AG04450 (cell line): ENCODE results near the gene FGD5. TPM values are rescaled to one million over a fixed set of nuclear protein-coding genes. Genes with fewer than 3 reads are reported as not detected.

Source experiments
- CTCF ChIA-PET: fragments of 300-600, 350-600 bp; formaldehyde crosslinking; extraction: SDS; loops from one replicate; lab custom pipeline; 2022; ENCODE audit warnings: antibody characterized with exemption, inconsistent platforms; lab: Charles Lee
- POLR2A ChIA-PET: fragments of 350-600 bp; formaldehyde crosslinking; extraction: SDS; loops from one replicate; lab custom pipeline; 2021; ENCODE audit warnings: antibody characterized with exemption, inconsistent platforms; lab: Yijun Ruan, JAX
- DNase-seq: peaks from one replicate; pipeline ENCODE4 v3.0.0-alpha.2; 2011; ENCODE audit warnings: low read depth, low spot score
- H3K27ac ChIP-seq: one replicate; pipeline ENCODE4 v1.5.1; 2012; ENCODE audit warnings: low read depth, low read length, control low read depth
- H3K27me3 ChIP-seq: one replicate; pipeline ENCODE4 v1.6.0; 2012; ENCODE audit warnings: low read length; ENCODE audit not compliant: control insufficient read depth, insufficient read depth
- H3K4me3 ChIP-seq: 2 replicates; pipeline ENCODE4 v1.5.1; 2011; ENCODE audit warnings: mild to moderate bottlenecking, low read depth, low read length, control low read depth
- H3K9me3 ChIP-seq: 2 replicates; pipeline ENCODE4 v1.5.1; 2012; ENCODE audit warnings: low read length; ENCODE audit not compliant: control insufficient read depth, insufficient read depth
- polyA plus RNA-seq: library from polyadenylated mRNA; depleted of rRNA; stranded (reverse); fragments of >200 nt; gene quantifications from 2 replicates; pipeline ENCODE4 v1.2.3, GENCODE V29; 2011
- TF ChIP-seq, protein P1 (sequence below): IDR thresholded peaks from 2 replicates; pipeline ENCODE4 v1.5.1; 2011; ENCODE audit warnings: low read depth, low read length, control low read depth, inconsistent platforms

Gene FGD5
- polyA plus RNA-seq, 1 experiment: not detected

DNA sequence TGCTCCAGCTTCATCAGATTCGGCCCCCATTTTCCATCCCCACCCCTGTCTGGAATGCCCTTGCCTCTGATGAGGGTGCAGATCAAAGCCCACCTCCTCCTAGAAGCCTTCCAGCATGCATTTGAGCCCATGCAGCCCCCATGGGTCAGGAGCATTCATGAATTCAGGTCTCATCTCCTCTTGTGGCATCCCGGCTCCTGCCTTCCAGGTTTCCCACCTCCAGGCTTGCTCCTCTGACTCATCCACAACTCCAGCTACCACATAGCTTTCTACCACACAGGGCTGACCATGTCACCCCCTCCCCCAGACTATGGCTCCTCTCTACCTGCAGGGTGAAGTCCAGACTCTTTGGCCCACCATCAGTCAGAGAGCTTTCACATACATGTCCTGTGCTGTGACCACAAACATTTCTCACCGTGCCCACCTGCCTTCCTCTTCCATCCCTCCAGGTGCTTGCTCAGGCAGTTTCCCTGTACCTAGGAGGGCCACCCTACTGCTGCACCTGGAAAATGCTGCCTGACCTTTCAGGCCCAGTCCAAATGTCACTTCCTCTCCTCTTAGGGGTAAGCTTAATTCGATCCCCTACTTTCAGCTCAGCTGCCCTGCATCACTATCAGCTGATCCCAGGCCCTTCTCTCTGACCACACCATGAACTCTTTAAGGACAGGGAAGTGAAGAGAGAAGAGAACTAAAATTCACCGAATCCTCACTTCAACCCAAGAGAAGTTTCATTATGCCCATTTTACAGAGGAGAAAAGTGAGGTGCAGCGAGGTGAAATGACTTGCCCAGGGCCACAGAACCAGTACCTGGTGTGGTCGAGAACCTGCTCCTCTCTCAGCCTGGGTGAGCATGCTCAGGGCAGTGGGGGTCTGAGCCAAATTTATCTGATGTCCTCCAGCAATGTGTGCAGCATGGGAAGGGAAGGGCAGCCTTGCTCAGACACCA is 13.7 kb upstream of the FGD5 start:
- Histone ChIP-seq H3K9me3 (no peaks in the 10 kb centered on the region), H3K27ac (no peak overlapping the region), H3K27me3 (peaks cover 14% of the 10 kb centered on the region), H3K4me3 (no peak overlapping the region)
- DNase-seq: no peak
- ChIA-PET CTCF (no interaction called here), POLR2A (no interaction called here)
- TF ChIP-seq, protein P1, sequence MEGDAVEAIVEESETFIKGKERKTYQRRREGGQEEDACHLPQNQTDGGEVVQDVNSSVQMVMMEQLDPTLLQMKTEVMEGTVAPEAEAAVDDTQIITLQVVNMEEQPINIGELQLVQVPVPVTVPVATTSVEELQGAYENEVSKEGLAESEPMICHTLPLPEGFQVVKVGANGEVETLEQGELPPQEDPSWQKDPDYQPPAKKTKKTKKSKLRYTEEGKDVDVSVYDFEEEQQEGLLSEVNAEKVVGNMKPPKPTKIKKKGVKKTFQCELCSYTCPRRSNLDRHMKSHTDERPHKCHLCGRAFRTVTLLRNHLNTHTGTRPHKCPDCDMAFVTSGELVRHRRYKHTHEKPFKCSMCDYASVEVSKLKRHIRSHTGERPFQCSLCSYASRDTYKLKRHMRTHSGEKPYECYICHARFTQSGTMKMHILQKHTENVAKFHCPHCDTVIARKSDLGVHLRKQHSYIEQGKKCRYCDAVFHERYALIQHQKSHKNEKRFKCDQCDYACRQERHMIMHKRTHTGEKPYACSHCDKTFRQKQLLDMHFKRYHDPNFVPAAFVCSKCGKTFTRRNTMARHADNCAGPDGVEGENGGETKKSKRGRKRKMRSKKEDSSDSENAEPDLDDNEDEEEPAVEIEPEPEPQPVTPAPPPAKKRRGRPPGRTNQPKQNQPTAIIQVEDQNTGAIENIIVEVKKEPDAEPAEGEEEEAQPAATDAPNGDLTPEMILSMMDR: no peak

DNA sequence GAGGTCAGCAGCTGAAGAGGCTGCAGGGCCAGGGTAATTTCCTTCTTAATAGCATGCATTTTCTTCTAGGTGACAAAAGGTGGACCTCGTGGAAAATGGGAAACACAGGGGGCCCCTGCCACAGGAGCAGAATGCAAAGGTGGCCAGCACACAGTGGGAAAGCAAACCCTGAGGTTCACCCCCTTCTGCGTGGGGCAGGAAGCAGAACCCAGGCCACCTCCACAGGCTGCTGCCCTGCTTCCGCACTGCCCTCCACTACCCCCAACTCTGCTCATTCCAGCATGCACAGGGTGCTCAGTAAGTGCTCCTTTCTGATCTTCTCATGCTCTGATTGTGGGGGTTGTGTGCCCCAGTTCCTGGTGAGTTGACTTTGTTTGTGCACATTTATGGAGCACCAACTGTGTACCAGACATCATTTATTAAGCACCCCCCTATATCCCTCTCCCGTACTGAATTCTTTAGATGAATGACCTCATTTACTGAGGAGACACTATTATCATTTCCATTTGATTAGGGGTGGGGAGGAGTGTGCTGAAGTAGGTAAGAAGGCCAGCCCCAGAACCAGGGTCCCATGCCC is 12.7 kb upstream of the FGD5 start:
- CTCF ChIA-PET: interaction anchor here (1.2 kb wide), 1 partner anchor 1158 kb away, joined by 3 read pairs; no protein-coding TSS in a partner anchor
- no peak for DNase-seq
- POLR2A ChIA-PET: no interaction called here
- TF ChIP-seq, protein P1: no peak
- Histone ChIP-seq H3K27me3 (peaks cover 18% of the 10 kb centered on the region), H3K27ac (no peak overlapping the region), H3K9me3 (no peaks in the 10 kb centered on the region), H3K4me3 (no peak overlapping the region)

DNA sequence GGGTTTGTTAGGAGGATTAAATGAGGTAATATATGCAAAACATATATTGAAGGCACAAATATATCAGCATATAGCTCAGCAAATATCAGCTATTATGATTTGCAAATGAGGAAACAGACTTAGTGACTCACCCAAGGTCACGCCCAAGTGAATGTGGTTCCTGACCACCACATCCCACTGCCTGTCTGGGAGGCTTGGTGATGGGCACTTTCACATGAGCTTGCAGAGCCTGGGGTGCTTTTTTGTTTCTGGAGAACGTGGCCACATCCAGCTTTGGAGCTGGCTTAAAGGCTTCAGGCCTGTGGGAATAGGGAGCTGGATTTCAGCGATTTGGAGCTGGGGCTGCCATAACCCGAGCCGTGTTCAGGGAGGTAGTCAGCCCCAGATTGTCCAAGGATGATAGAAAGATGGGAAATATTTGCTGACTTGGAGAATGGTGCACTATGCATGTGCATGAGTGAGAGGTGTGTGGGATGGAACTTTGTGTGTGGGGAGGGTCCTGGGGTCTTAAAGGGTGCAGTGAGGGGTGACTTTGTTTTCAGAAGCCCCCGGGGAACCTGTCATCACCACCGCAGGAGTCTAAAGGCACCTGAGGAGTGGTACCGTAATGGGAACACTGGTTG is 12.0 kb upstream of the FGD5 start:
- no peak overlapping the region for H3K4me3 ChIP-seq
- no peak overlapping the region for H3K27ac ChIP-seq
- TF ChIP-seq, protein P1: no peak
- H3K27me3 ChIP-seq: peaks cover 24% of the 10 kb centered on the region
- no peak for DNase-seq
- POLR2A ChIA-PET: no interaction called here
- CTCF ChIA-PET: interaction anchor here (1.2 kb wide), 1 partner anchor 1159 kb away, joined by 3 read pairs; no protein-coding TSS in a partner anchor
- H3K9me3 ChIP-seq: no peaks in the 10 kb centered on the region

DNA sequence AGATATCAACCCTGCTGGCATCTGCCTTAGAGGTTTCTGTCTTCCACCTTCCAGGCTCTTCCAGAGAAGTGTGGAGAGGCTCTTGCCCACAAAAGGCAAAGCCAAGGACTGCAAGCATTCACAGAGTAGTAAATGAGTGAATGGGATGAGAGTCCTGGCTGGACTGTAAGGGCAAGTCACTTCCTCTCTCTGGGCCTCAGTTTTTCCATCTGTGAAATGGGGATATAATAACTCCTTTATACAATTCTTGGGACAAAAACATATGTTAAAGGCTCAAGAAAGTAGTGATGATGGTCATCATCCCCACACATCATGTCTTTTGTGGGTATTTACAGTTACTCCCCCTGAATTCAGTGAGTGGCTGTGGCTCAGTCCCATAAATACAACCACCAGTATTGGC is 10.7 kb upstream of the FGD5 start:
- Histone ChIP-seq H3K9me3 (no peaks in the 10 kb centered on the region), H3K4me3 (no peak overlapping the region), H3K27me3 (peaks cover 28% of the 10 kb centered on the region), H3K27ac (no peak overlapping the region)
- CTCF ChIA-PET: no interaction called here
- no peak for DNase-seq
- POLR2A ChIA-PET: no interaction called here
- TF ChIP-seq, protein P1: no peak
